HCT116 (cell line): ENCODE measurements around the gene TRMO. TPM values are rescaled to one million over a fixed set of nuclear protein-coding genes. Genes with fewer than 3 reads are reported as not detected.

ENCODE experiments used
- ATAC-seq: fragments of 200-7000 bp; cut with Tn5 transposase; 2 replicates; pipeline ENCODE4 v1.9.1; 2020; ENCODE audit warnings: mild to moderate bottlenecking, moderate library complexity
- BruUV-seq: library from RNA; stranded (reverse); fragments of 400-500 nt; replicated peaks from 2 replicates; lab custom pipeline; 2021; lab: Mats Ljungman, UMichigan
- CTCF ChIA-PET: fragments of 300-600 bp; sonication (Branson Sonifier 250); formaldehyde crosslinking; loops from one replicate; lab custom pipeline; 2021; ENCODE audit warnings: antibody characterized with exemption; lab: Charles Lee
- POLR2A ChIA-PET: fragments of 300-600, 350-600 bp; sonication (Branson Sonifier 250); formaldehyde crosslinking; loops from one replicate; lab custom pipeline; 2021; ENCODE audit warnings: antibody characterized with exemption; lab: Charles Lee
- RAD21 ChIA-PET, 2 experiments: fragments of 300-600 bp; sonication (Branson Sonifier 250); formaldehyde crosslinking; loops; one replicate each; lab custom pipeline; 2023; ENCODE audit warnings: low total read pairs in 2 of 2; ENCODE audit not compliant: uncharacterized antibody in 2 of 2, unreplicated experiment in 2 of 2, low non-redundant PET in 1 of 2; lab: Charles Lee
- DNase-seq: peaks from one replicate; pipeline ENCODE4 v3.0.0-alpha.2; 2010; ENCODE audit warnings: low read depth, low spot score
- H2AFZ ChIP-seq: fragments of 200-600 bp; shearing (Covaris generic), sonication (generic); 2 replicates; pipeline ENCODE4 v1.6.1; 2017; ENCODE audit warnings: low read depth, mixed run types, mixed read lengths, antibody characterized with exemption, low read length; ENCODE audit not compliant: poor library complexity, severe bottlenecking
- H3K27ac ChIP-seq: 2 replicates; pipeline ENCODE4 v1.5.1; 2012; ENCODE audit warnings: low read depth, low read length
- H3K27me3 ChIP-seq: fragments of 200-600 bp; sonication (generic); 2 replicates; pipeline ENCODE4 v1.6.1; 2016; ENCODE audit warnings: mixed run types, low read length, mixed read lengths; ENCODE audit not compliant: insufficient read depth
- H3K36me3 ChIP-seq, 2 experiments: fragments of 200-500 bp in 1 of 2; fragments of 200-600 bp in 1 of 2; sonication (Bioruptor generic) in 1 of 2; sonication (generic) in 1 of 2; 2 replicates each; pipeline versions ENCODE4 v1.5.1 to v1.6.1; 2014 to 2016; ENCODE audit warnings: low read length in 2 of 2, inconsistent platforms in 1 of 2, mixed read lengths in 1 of 2, mixed run types in 1 of 2; ENCODE audit not compliant: insufficient read depth in 2 of 2, control insufficient read depth in 1 of 2
- H3K4me1 ChIP-seq, 2 experiments: fragments of 200-600 bp in 1 of 2; sonication (generic) in 1 of 2; 2 replicates each; pipeline versions ENCODE4 v1.5.1 to v1.6.1; 2012 to 2017; ENCODE audit warnings: low read length in 2 of 2, inconsistent platforms in 1 of 2, mild to moderate bottlenecking in 1 of 2, mixed read lengths in 1 of 2, mixed run types in 1 of 2, moderate library complexity in 1 of 2; ENCODE audit not compliant: insufficient read depth in 2 of 2, control insufficient read depth in 1 of 2
- H3K4me2 ChIP-seq: fragments of 200-600 bp; sonication (generic); 2 replicates; pipeline ENCODE4 v1.6.1; 2017; ENCODE audit warnings: mixed run types, low read length, mixed read lengths
- H3K4me3 ChIP-seq, 2 experiments: fragments of 200-600 bp in 1 of 2; sonication (generic) in 1 of 2; replicated peaks in 1 of 2; 2 replicates each; pipeline ENCODE4 v1.5.1; 2011 to 2016; ENCODE audit warnings: low read length in 2 of 2, control low read depth in 1 of 2, low read depth in 1 of 2, mild to moderate bottlenecking in 1 of 2, mixed read lengths in 1 of 2, mixed run types in 1 of 2
- H3K79me2 ChIP-seq: fragments of 200-600 bp; sonication (generic); 2 replicates; pipeline ENCODE4 v1.6.1; 2017; ENCODE audit warnings: mild to moderate bottlenecking, mixed run types, low read length, moderate library complexity, mixed read lengths; ENCODE audit not compliant: insufficient read depth
- H3K9ac ChIP-seq: fragments of 200-600 bp; sonication (generic); 2 replicates; pipeline ENCODE4 v1.6.1; 2016; ENCODE audit warnings: low read length, mixed read lengths
- H3K9me2 ChIP-seq: fragments of 200-600 bp; sonication (generic), shearing (Covaris generic); 2 replicates; pipeline ENCODE4 v1.6.1; 2017; ENCODE audit warnings: mixed run types, mild to moderate bottlenecking, moderate library complexity; ENCODE audit not compliant: insufficient read depth
- H3K9me3 ChIP-seq, 2 experiments: fragments of 200-500 bp in 1 of 2; fragments of 200-600 bp in 1 of 2; sonication (Bioruptor generic) in 1 of 2; sonication (generic) in 1 of 2; 2 replicates each; pipeline ENCODE4 v1.6.1; 2014 to 2017; ENCODE audit warnings: low read length in 2 of 2, mixed read lengths in 2 of 2, inconsistent platforms in 1 of 2, low read depth in 1 of 2, mild to moderate bottlenecking in 1 of 2, mixed run types in 1 of 2, moderate library complexity in 1 of 2; ENCODE audit not compliant: control insufficient read depth in 1 of 2, insufficient read depth in 1 of 2
- H4K20me1 ChIP-seq: fragments of 200-600 bp; sonication (generic), shearing (Covaris generic); 2 replicates; pipeline ENCODE4 v1.6.1; 2017; ENCODE audit warnings: mixed run types, mild to moderate bottlenecking, moderate library complexity; ENCODE audit not compliant: insufficient read depth
- ATF3 ChIP-seq: IDR thresholded peaks from 2 replicates; pipeline ENCODE4 v1.6.1; 2012
- CEBPB ChIP-seq: IDR thresholded peaks from 2 replicates; pipeline ENCODE4 v1.6.1; 2012; ENCODE audit warnings: low read depth
- EZH2 ChIP-seq: fragments of 200-600 bp; sonication (generic); IDR thresholded peaks from 2 replicates; pipeline ENCODE4 v1.6.1; 2017; ENCODE audit warnings: antibody characterized with exemption, mixed run types
- EZH2phosphoT487 ChIP-seq: fragments of 200-600 bp; IDR thresholded peaks from 2 replicates; pipeline ENCODE4 v1.6.1; 2018; ENCODE audit warnings: antibody characterized with exemption, borderline replicate concordance
- FOSL1 ChIP-seq: IDR thresholded peaks from 2 replicates; pipeline ENCODE4 v1.6.1; 2012; ENCODE audit warnings: low read depth
- JUND ChIP-seq: IDR thresholded peaks from 2 replicates; pipeline ENCODE4 v1.6.1; 2012
- MAX ChIP-seq: IDR thresholded peaks from 2 replicates; pipeline ENCODE4 v1.6.1; 2012
- POLR2A ChIP-seq: IDR thresholded peaks from 2 replicates; pipeline ENCODE4 v1.7.0; 2011; ENCODE audit warnings: borderline replicate concordance; ENCODE audit not compliant: insufficient read depth, insufficient read length; ENCODE audit errors: extremely low read depth
- SRF ChIP-seq: IDR thresholded peaks from 2 replicates; pipeline ENCODE4 v1.6.1; 2012; ENCODE audit warnings: low read depth
- ZBTB33 ChIP-seq: IDR thresholded peaks from 2 replicates; pipeline ENCODE4 v1.6.1; 2011; ENCODE audit warnings: mild to moderate bottlenecking, low read length, moderate library complexity; ENCODE audit not compliant: insufficient replicate concordance; ENCODE audit errors: extremely low read depth
- ZFX ChIP-seq: fragments of 450-650 bp; IDR thresholded peaks from 2 replicates; pipeline ENCODE4 v1.6.1; 2017
- ZNF274 ChIP-seq: fragments of 200-500 bp; sonication (Bioruptor generic); IDR thresholded peaks from 2 replicates; pipeline ENCODE4 v1.6.1; 2014; ENCODE audit warnings: mild to moderate bottlenecking, low read depth, low read length, inconsistent platforms
- intact Hi-C: fragments of 100-400 bp; cut with micrococcal nuclease; formaldehyde crosslinking; loops from 2 replicates; pipeline ENCODE4 v1.10.0; 2022
- total RNA-seq: library from RNA; stranded (reverse); gene quantifications from one replicate; pipeline ENCODE4 v1.2.1, GENCODE V29; 2021; ENCODE audit not compliant: unreplicated experiment

The TRMO gene
- total RNA-seq, 1 experiment from 2014 or later: 10.2 TPM

GRCh38 chr9:97934321-97935115 is 12.2 kb upstream of the TRMO start:
- no peak for DNase-seq
- Histone ChIP-seq H3K9me3 (no peaks in the 10 kb centered on the region), H3K4me1 (no peaks in the 10 kb centered on the region), H3K9me2 (no peaks in the 10 kb centered on the region), H3K9ac (no peak overlapping the region), H3K4me3 (no peak overlapping the region), H4K20me1 (no peaks in the 10 kb centered on the region), H3K79me2 (no peaks in the 10 kb centered on the region), H2AFZ (no peak overlapping the region), H3K36me3 (no peaks in the 10 kb centered on the region), H3K4me2 (no peak overlapping the region), H3K27ac (no peak overlapping the region), H3K27me3 (peaks cover 24% of the 10 kb centered on the region)
- no TSS peak for BruUV-seq
- ChIA-PET CTCF (interaction anchor here (0.9 kb wide), 1 partner anchor 44 kb away, joined by 3 read pairs; no protein-coding TSS in a partner anchor), POLR2A (no interaction called here), RAD21 (no interaction called here)
- no peak for TF ChIP-seq SRF
- TF ChIP-seq ZFX: no peak
- TF ChIP-seq ATF3: no peak
- no peak for TF ChIP-seq JUND
- no peak for TF ChIP-seq ZNF274
- TF ChIP-seq EZH2phosphoT487: no peak
- no peak for TF ChIP-seq FOSL1
- no peak for TF ChIP-seq MAX
- no peak for TF ChIP-seq EZH2
- TF ChIP-seq ZBTB33: no peak
- no peak for TF ChIP-seq CEBPB
- no peak for TF ChIP-seq POLR2A
- intact Hi-C loops: loop anchor here (5.0 kb wide), 1 partner anchor 98 kb away; no protein-coding TSS in a partner anchor
- ATAC-seq: no peak
